ENCODE results near the gene LIPK.

DNA sequence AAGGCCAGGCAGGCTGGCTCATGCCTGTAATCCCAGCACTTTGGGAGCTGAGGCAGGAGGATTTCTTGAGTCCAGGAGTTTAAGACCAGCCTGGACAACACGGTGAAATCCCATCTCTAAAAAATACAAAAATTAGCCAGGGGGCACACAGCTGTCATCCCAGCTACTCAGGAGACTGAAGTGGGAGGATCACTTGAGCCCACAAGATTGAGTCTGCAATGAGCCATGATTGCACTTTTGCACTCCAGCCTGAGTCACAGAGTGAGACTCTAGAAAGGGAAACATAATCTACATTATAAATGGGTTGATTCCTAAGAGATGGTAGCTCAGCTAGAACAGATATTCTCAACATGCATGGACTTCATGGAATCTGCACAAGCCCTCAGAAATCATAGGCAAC is 48.1 kb upstream of the LIPK start:
- TF ChIP-seq, protein P1, sequence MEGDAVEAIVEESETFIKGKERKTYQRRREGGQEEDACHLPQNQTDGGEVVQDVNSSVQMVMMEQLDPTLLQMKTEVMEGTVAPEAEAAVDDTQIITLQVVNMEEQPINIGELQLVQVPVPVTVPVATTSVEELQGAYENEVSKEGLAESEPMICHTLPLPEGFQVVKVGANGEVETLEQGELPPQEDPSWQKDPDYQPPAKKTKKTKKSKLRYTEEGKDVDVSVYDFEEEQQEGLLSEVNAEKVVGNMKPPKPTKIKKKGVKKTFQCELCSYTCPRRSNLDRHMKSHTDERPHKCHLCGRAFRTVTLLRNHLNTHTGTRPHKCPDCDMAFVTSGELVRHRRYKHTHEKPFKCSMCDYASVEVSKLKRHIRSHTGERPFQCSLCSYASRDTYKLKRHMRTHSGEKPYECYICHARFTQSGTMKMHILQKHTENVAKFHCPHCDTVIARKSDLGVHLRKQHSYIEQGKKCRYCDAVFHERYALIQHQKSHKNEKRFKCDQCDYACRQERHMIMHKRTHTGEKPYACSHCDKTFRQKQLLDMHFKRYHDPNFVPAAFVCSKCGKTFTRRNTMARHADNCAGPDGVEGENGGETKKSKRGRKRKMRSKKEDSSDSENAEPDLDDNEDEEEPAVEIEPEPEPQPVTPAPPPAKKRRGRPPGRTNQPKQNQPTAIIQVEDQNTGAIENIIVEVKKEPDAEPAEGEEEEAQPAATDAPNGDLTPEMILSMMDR (conservative IDR thresholded peaks at IDR 0.05; ENCODE audit: low read depth in 2 of 2), result no peak
- TF ChIP-seq ZNF114 (CRISPR knock-in tag; IDR thresholded peaks at IDR 0.05) (no peak), POLR2AphosphoS5 (IDR thresholded peaks at IDR 0.05; ENCODE audit: low read depth) (no peak), EZH2phosphoT487 (IDR thresholded peaks at IDR 0.05; ENCODE audit: unreplicated experiment) (no peak), EZH2 (IDR thresholded peaks at IDR 0.05; ENCODE audit: low read depth, unreplicated experiment) (no peak), JUNB (IDR thresholded peaks at IDR 0.05; ENCODE audit: unreplicated experiment) (no peak)
- TF ChIP-seq, protein P2, sequence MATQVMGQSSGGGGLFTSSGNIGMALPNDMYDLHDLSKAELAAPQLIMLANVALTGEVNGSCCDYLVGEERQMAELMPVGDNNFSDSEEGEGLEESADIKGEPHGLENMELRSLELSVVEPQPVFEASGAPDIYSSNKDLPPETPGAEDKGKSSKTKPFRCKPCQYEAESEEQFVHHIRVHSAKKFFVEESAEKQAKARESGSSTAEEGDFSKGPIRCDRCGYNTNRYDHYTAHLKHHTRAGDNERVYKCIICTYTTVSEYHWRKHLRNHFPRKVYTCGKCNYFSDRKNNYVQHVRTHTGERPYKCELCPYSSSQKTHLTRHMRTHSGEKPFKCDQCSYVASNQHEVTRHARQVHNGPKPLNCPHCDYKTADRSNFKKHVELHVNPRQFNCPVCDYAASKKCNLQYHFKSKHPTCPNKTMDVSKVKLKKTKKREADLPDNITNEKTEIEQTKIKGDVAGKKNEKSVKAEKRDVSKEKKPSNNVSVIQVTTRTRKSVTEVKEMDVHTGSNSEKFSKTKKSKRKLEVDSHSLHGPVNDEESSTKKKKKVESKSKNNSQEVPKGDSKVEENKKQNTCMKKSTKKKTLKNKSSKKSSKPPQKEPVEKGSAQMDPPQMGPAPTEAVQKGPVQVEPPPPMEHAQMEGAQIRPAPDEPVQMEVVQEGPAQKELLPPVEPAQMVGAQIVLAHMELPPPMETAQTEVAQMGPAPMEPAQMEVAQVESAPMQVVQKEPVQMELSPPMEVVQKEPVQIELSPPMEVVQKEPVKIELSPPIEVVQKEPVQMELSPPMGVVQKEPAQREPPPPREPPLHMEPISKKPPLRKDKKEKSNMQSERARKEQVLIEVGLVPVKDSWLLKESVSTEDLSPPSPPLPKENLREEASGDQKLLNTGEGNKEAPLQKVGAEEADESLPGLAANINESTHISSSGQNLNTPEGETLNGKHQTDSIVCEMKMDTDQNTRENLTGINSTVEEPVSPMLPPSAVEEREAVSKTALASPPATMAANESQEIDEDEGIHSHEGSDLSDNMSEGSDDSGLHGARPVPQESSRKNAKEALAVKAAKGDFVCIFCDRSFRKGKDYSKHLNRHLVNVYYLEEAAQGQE (IDR thresholded peaks at IDR 0.05; ENCODE audit: unreplicated experiment), result no peak
